WTC11 (cell line): ENCODE results near the gene PARPBP. TPM values are rescaled to one million over a fixed set of nuclear protein-coding genes. Genes with fewer than 3 reads are reported as not detected.
A peak's percentile ranks its signal among the peaks of the same experiment; 100 is the strongest.
"Not testable (repeated sequence)": the region's sequence is repeated elsewhere in the genome, so short reads cannot be mapped to it uniquely, and the experiment has no call there.

Experiments
- ATAC-seq: fragments of 200-7000 bp; cut with Tn5 transposase; 2 replicates; pipeline ENCODE4 v1.10.0; 2021; ENCODE audit warnings: mild to moderate bottlenecking, moderate library complexity
- CTCF ChIA-PET: fragments of 300-600 bp; sonication (Branson Sonifier 250); formaldehyde crosslinking; loops from one replicate; lab custom pipeline; 2021; ENCODE audit warnings: antibody characterized with exemption; lab: Charles Lee
- POLR2A ChIA-PET: fragments of 350-600 bp; sonication (Branson Sonifier 250); formaldehyde crosslinking; loops from one replicate; lab custom pipeline; 2021; ENCODE audit warnings: antibody characterized with exemption; lab: Charles Lee
- DNase-seq: peaks from one replicate; pipeline ENCODE4 v3.0.0; 2021; ENCODE audit warnings: low spot score
- H3K27ac Mint-ChIP-seq: 2 replicates; pipeline ENCODE4 v1.8.0; 2021; ENCODE audit warnings: mixed read lengths
- H3K27me3 Mint-ChIP-seq: 2 replicates; pipeline ENCODE4 v1.8.0; 2021; ENCODE audit warnings: low read depth, mild to moderate bottlenecking, moderate library complexity, mixed read lengths
- H3K36me3 Mint-ChIP-seq: 2 replicates; pipeline ENCODE4 v1.8.0; 2021; ENCODE audit warnings: mixed read lengths
- H3K4me1 Mint-ChIP-seq: 2 replicates; pipeline ENCODE4 v1.8.0; 2022; ENCODE audit warnings: mixed read lengths
- H3K4me3 Mint-ChIP-seq: 2 replicates; pipeline ENCODE4 v1.8.0; 2021; ENCODE audit warnings: mild to moderate bottlenecking, moderate library complexity, mixed read lengths
- H3K9me3 Mint-ChIP-seq: 2 replicates; pipeline ENCODE4 v1.8.0; 2021; ENCODE audit warnings: mixed read lengths
- ESRRA ChIP-seq: sonication (generic); formaldehyde crosslinking; IDR thresholded peaks from 2 replicates; pipeline ENCODE4 v1.8.1; 2022; ENCODE audit warnings: mild to moderate bottlenecking, missing genetic modification reagents, borderline replicate concordance
- GABPB1 ChIP-seq: sonication (generic); formaldehyde crosslinking; IDR thresholded peaks from 2 replicates; pipeline ENCODE4 v1.8.1; 2023; ENCODE audit warnings: mild to moderate bottlenecking, missing genetic modification reagents
- total RNA-seq: library from RNA; stranded (reverse); gene quantifications from 3 replicates; pipeline ENCODE4 v1.2.3, GENCODE V29; 2021
- TF ChIP-seq, protein P1 (sequence below): fragments of 250-450 bp; sonication (Bioruptor Pico); IDR thresholded peaks from 2 replicates; pipeline ENCODE4 v1.9.0; 2021; ENCODE audit warnings: mild to moderate bottlenecking, borderline replicate concordance
- TF ChIP-seq, protein P2 (sequence below): sonication (generic); formaldehyde crosslinking; IDR thresholded peaks from 2 replicates; pipeline ENCODE4 v1.8.0; 2022; ENCODE audit warnings: mild to moderate bottlenecking, missing genetic modification reagents
- TF ChIP-seq, protein P3 (sequence below): sonication (generic); formaldehyde crosslinking; IDR thresholded peaks from 2 replicates; pipeline ENCODE4 v1.8.0; 2022; ENCODE audit warnings: mild to moderate bottlenecking, missing genetic modification reagents
- TF ChIP-seq, protein P4 (sequence below): sonication (generic); formaldehyde crosslinking; IDR thresholded peaks from 2 replicates; pipeline ENCODE4 v1.8.1; 2022; ENCODE audit warnings: low read depth, mild to moderate bottlenecking, moderate library complexity, missing genetic modification reagents, borderline replicate concordance
- TF ChIP-seq, protein P5 (sequence below): sonication (generic); formaldehyde crosslinking; IDR thresholded peaks from 2 replicates; pipeline ENCODE4 v1.8.1; 2023; ENCODE audit warnings: mild to moderate bottlenecking, missing genetic modification reagents
- TF ChIP-seq, protein P6 (sequence below): sonication (generic); formaldehyde crosslinking; IDR thresholded peaks from 2 replicates; pipeline ENCODE4 v1.8.0; 2023; ENCODE audit warnings: mild to moderate bottlenecking, missing genetic modification reagents
- TF ChIP-seq, protein P7 (sequence below): sonication (generic); formaldehyde crosslinking; IDR thresholded peaks from 2 replicates; pipeline ENCODE4 v1.8.0; 2022; ENCODE audit warnings: mild to moderate bottlenecking, missing genetic modification reagents

PARPBP gene
- total RNA-seq, 1 experiment from 2014 or later = 19.2 TPM

DNA sequence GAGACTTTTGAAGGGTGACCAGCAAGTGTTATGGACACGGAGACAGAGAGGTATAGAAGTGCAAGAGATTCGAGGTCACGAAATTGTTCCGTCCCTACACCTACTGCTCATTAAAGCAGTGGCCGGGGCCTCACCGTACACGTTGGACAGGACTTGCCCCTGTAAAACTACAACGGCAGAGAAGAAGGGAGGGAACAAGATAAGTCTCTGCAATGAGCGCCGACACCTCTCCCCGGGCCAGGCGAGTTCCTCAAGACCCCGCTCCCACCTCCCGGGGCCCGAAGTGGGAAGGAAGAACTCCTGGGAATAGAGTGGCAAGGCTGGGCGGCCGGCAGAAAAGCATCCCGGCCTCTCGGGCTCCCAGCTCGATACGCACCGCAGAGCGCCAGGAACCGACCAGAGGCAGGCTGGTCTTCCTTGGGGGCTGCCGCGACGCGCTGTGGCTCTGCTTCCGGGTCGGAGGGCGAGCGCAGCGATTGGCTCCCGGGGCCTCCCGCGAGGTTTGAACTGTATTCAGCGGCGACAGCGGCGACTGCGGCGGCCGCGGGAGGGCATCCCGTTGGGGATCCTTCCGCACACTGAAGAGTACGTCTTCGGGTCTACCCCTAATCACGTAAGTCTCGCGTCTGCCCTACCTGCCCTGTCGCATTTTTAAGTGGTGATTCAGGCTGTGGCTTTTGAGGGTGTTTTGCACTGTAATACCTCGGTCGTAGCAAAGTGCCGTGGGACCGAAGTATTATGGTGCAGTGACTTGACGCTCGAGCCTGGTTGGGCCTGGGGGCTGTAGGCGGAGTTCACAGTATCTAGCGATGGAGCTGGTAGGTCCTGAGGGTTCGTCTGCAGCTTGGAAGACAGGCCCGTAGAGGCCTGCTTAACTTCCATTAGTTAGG lies at the start of gene PARPBP, which contains the start of gene NUP37 (continued):
- TF ChIP-seq, protein P1, sequence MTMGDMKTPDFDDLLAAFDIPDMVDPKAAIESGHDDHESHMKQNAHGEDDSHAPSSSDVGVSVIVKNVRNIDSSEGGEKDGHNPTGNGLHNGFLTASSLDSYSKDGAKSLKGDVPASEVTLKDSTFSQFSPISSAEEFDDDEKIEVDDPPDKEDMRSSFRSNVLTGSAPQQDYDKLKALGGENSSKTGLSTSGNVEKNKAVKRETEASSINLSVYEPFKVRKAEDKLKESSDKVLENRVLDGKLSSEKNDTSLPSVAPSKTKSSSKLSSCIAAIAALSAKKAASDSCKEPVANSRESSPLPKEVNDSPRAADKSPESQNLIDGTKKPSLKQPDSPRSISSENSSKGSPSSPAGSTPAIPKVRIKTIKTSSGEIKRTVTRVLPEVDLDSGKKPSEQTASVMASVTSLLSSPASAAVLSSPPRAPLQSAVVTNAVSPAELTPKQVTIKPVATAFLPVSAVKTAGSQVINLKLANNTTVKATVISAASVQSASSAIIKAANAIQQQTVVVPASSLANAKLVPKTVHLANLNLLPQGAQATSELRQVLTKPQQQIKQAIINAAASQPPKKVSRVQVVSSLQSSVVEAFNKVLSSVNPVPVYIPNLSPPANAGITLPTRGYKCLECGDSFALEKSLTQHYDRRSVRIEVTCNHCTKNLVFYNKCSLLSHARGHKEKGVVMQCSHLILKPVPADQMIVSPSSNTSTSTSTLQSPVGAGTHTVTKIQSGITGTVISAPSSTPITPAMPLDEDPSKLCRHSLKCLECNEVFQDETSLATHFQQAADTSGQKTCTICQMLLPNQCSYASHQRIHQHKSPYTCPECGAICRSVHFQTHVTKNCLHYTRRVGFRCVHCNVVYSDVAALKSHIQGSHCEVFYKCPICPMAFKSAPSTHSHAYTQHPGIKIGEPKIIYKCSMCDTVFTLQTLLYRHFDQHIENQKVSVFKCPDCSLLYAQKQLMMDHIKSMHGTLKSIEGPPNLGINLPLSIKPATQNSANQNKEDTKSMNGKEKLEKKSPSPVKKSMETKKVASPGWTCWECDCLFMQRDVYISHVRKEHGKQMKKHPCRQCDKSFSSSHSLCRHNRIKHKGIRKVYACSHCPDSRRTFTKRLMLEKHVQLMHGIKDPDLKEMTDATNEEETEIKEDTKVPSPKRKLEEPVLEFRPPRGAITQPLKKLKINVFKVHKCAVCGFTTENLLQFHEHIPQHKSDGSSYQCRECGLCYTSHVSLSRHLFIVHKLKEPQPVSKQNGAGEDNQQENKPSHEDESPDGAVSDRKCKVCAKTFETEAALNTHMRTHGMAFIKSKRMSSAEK (CRISPR knock-in tag) = no peak
- TF ChIP-seq, protein P2, sequence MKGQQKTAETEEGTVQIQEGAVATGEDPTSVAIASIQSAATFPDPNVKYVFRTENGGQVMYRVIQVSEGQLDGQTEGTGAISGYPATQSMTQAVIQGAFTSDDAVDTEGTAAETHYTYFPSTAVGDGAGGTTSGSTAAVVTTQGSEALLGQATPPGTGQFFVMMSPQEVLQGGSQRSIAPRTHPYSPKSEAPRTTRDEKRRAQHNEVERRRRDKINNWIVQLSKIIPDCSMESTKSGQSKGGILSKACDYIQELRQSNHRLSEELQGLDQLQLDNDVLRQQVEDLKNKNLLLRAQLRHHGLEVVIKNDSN (CRISPR knock-in tag) = peak; percentile 34; the same call in 1 of the 2 replicates
- TF ChIP-seq GABPB1 (CRISPR knock-in tag) (peak; percentile 93), ESRRA (0 out of 2 replicates have a peak, but pooled peaks have one; percentile 20)
- TF ChIP-seq, protein P3, sequence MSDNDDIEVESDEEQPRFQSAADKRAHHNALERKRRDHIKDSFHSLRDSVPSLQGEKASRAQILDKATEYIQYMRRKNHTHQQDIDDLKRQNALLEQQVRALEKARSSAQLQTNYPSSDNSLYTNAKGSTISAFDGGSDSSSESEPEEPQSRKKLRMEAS (CRISPR knock-in tag) = peak; percentile 80
- TF ChIP-seq, protein P4, sequence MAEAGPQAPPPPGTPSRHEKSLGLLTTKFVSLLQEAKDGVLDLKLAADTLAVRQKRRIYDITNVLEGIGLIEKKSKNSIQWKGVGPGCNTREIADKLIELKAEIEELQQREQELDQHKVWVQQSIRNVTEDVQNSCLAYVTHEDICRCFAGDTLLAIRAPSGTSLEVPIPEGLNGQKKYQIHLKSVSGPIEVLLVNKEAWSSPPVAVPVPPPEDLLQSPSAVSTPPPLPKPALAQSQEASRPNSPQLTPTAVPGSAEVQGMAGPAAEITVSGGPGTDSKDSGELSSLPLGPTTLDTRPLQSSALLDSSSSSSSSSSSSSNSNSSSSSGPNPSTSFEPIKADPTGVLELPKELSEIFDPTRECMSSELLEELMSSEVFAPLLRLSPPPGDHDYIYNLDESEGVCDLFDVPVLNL (CRISPR knock-in tag) = peak; percentile 96
- TF ChIP-seq, protein P5, sequence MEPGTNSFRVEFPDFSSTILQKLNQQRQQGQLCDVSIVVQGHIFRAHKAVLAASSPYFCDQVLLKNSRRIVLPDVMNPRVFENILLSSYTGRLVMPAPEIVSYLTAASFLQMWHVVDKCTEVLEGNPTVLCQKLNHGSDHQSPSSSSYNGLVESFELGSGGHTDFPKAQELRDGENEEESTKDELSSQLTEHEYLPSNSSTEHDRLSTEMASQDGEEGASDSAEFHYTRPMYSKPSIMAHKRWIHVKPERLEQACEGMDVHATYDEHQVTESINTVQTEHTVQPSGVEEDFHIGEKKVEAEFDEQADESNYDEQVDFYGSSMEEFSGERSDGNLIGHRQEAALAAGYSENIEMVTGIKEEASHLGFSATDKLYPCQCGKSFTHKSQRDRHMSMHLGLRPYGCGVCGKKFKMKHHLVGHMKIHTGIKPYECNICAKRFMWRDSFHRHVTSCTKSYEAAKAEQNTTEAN = no peak
- TF ChIP-seq, protein P6, sequence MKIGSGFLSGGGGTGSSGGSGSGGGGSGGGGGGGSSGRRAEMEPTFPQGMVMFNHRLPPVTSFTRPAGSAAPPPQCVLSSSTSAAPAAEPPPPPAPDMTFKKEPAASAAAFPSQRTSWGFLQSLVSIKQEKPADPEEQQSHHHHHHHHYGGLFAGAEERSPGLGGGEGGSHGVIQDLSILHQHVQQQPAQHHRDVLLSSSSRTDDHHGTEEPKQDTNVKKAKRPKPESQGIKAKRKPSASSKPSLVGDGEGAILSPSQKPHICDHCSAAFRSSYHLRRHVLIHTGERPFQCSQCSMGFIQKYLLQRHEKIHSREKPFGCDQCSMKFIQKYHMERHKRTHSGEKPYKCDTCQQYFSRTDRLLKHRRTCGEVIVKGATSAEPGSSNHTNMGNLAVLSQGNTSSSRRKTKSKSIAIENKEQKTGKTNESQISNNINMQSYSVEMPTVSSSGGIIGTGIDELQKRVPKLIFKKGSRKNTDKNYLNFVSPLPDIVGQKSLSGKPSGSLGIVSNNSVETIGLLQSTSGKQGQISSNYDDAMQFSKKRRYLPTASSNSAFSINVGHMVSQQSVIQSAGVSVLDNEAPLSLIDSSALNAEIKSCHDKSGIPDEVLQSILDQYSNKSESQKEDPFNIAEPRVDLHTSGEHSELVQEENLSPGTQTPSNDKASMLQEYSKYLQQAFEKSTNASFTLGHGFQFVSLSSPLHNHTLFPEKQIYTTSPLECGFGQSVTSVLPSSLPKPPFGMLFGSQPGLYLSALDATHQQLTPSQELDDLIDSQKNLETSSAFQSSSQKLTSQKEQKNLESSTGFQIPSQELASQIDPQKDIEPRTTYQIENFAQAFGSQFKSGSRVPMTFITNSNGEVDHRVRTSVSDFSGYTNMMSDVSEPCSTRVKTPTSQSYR (CRISPR knock-in tag) = peak; percentile 47; the same call in 1 of the 2 replicates
- TF ChIP-seq, protein P7, sequence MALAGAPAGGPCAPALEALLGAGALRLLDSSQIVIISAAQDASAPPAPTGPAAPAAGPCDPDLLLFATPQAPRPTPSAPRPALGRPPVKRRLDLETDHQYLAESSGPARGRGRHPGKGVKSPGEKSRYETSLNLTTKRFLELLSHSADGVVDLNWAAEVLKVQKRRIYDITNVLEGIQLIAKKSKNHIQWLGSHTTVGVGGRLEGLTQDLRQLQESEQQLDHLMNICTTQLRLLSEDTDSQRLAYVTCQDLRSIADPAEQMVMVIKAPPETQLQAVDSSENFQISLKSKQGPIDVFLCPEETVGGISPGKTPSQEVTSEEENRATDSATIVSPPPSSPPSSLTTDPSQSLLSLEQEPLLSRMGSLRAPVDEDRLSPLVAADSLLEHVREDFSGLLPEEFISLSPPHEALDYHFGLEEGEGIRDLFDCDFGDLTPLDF (CRISPR knock-in tag) = no peak

DNA sequence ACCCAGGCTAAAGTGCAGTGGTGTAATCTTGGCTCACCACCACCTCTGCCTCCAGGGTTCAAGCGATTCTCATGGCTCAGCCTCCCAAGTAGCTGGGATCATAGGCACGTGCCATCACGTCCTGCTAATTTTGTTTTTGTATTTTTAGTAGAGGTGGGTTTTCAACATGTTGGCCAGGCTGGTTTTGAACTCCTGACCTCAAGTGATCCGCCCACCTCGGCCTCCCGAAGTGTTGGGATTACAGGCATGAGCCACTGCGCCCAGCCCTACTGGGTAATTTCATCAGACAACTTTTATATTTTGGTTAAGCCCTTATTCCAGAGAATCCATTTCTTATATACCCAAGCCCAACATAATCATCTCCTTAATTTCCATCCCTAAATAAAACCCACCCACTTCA lies 47.9 kb upstream of the PARPBP start:
- POLR2A ChIA-PET, H3K4me3 Mint-ChIP-seq, H3K27ac Mint-ChIP-seq, H3K9me3 Mint-ChIP-seq, CTCF ChIA-PET, H3K27me3 Mint-ChIP-seq, ATAC-seq, H3K4me1 Mint-ChIP-seq, DNase-seq: not testable (repeated sequence)
- H3K36me3 Mint-ChIP-seq = peaks cover 13% of the 10 kb centered on the region
